Nephron (organoid): ENCODE measurements around the gene VANGL1.

Source experiments
- H3K27ac Mint-ChIP-seq, 3 experiments: 2 replicates each; pipeline ENCODE4 v1.8.0; 2020; ENCODE audit warnings: mixed read lengths in 3 of 3, mild to moderate bottlenecking in 2 of 3, moderate library complexity in 1 of 3
- H3K27me3 Mint-ChIP-seq: 2 replicates; pipeline ENCODE4 v1.8.0; 2021; ENCODE audit warnings: low read depth, mild to moderate bottlenecking, moderate library complexity, mixed read lengths
- H3K36me3 Mint-ChIP-seq: 2 replicates; pipeline ENCODE4 v1.8.0; 2020; ENCODE audit warnings: low read depth, mixed read lengths
- H3K4me1 Mint-ChIP-seq: 2 replicates; pipeline ENCODE4 v1.8.0; 2020; ENCODE audit warnings: mixed read lengths
- H3K4me3 Mint-ChIP-seq, 3 experiments: 2 replicates each; pipeline ENCODE4 v1.8.0; 2020; ENCODE audit warnings: mild to moderate bottlenecking in 3 of 3, mixed read lengths in 3 of 3, moderate library complexity in 2 of 3
- H3K9me3 Mint-ChIP-seq: 2 replicates; pipeline ENCODE4 v1.8.0; 2020; ENCODE audit warnings: mixed read lengths
- TF ChIP-seq, protein P1 (sequence below), 3 experiments: fragments of 200-600 bp; sonication (generic); IDR thresholded peaks; one replicate each; pipeline ENCODE4 v1.5.0; 2021; ENCODE audit warnings: antibody characterized with exemption in 3 of 3; ENCODE audit not compliant: unreplicated experiment in 3 of 3

VANGL1 gene

DNA sequence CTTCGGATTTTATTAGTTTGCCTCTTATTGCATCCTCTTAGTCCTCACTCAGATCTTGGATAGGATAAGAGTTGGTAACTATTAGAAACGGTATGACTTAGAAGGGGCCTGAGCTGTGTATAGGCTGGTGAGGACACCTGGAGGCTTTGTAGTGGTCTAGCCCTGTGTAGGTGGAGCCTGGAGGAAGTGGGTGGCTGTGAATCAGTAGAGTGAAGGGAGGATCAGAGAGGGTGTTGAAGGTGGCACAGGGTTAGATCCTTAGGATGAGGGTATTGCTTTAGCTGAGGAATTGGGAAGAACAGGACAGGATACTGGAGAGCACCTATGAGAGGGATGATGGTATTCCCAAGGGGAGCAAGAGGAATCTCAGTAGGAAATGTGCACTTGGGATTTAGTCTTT lies 5.7 kb downstream of the VANGL1 start:
- TF ChIP-seq, protein P1, sequence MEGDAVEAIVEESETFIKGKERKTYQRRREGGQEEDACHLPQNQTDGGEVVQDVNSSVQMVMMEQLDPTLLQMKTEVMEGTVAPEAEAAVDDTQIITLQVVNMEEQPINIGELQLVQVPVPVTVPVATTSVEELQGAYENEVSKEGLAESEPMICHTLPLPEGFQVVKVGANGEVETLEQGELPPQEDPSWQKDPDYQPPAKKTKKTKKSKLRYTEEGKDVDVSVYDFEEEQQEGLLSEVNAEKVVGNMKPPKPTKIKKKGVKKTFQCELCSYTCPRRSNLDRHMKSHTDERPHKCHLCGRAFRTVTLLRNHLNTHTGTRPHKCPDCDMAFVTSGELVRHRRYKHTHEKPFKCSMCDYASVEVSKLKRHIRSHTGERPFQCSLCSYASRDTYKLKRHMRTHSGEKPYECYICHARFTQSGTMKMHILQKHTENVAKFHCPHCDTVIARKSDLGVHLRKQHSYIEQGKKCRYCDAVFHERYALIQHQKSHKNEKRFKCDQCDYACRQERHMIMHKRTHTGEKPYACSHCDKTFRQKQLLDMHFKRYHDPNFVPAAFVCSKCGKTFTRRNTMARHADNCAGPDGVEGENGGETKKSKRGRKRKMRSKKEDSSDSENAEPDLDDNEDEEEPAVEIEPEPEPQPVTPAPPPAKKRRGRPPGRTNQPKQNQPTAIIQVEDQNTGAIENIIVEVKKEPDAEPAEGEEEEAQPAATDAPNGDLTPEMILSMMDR (IDR thresholded peaks at IDR 0.05; ENCODE audit: unreplicated experiment in 3 of 3): no peak
- no peaks in the 10 kb centered on the region for H3K9me3 Mint-ChIP-seq
- no peak overlapping the region for H3K27ac Mint-ChIP-seq
- no peaks in the 10 kb centered on the region for H3K27me3 Mint-ChIP-seq
- peaks cover 20% of the 10 kb centered on the region for H3K4me1 Mint-ChIP-seq
- peaks cover 7% of the 10 kb centered on the region for H3K36me3 Mint-ChIP-seq
- no peak overlapping the region for H3K4me3 Mint-ChIP-seq

DNA sequence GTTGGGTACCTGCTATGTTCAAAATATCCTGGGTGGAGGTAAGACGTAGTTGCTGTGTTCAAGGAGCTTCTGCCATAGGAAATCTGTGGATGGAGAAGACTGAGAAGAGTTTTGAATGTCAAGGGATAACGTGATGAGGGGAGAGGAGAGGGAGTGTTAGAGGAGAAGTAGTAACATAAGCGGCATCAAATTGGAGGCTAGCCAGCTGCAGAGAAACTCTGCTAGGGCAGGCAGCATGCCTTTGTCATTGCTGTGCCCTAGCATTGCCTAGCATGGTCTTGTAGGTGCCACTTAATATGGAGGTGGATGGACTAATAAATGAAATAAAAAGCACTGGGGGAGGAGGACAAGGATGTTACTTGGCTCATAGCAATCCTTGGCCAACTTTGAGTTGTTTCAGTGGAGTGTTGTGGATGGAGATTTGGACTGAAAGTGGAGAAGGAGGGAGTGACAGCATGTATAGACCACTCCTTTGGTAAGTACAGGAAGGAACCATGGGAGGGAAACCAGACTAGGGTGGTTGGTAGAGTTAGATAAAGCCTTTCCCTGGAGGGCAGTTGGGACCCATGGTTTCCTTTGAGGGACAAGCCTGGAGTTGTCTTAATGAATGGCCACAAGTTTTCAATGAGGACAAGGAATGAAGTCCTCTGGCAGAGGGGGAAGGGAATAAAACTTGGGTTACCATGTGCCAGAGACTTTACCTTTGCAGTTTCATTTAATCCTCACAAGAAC lies 6.3 kb downstream of the VANGL1 start:
- Mint-ChIP-seq H3K9me3 (no peaks in the 10 kb centered on the region), H3K4me3 (no peak overlapping the region)

DNA sequence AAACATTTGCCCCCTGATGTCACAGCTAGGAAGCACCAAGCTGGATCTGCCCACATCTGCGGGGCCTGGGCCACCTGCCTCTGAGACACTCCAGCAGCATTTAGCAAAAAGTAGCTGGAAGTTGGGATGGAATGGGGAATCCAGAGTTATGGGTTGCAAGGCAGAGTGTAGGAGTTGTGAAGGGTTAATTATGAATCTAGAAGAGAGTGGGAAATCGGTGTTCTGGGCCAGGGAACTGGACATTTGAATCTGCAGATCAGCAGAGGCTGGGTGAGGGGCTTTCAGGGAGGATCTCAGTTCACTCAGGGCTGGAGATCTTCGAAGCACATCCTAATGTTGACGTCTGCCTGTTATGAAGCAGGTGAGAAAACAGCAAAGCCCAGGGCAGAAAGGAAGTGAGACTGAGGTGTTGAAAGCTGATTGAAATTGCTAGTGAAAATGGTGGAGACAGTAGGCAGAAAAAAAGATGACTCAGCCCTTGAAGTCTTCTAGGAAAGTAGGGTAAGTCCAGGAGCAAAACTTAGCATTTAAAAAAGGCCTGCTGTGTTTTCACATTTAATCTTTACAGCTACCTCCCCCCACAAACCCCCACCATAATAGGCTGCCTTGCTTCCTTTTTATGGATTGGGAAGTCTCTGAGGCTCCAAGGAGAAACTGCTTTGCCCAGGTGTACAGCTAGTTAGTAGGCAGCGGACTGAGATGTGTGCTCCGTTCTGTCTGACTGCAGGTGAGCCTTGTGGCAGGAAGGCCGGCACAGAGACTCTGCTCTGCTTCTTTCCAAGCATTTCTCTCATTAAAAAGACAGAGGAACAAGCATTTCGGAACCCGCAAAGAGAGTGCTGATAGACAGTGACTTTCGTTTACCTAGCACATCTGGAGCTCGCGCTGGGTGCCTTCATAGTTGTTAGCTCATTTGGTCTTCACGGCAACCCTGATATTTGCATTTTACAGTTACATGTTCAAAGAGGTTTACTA lies 7.2 kb downstream of the VANGL1 start:
- Mint-ChIP-seq H3K9me3 (no peaks in the 10 kb centered on the region), H3K36me3 (peaks cover 12% of the 10 kb centered on the region), H3K27me3 (no peaks in the 10 kb centered on the region), H3K27ac (peak overlapping the region; percentile 78 to 90 (median 83)), H3K4me1 (peaks cover 18% of the 10 kb centered on the region), H3K4me3 (no peak overlapping the region)
- TF ChIP-seq, protein P1 (IDR thresholded peaks at IDR 0.05; ENCODE audit: unreplicated experiment in 3 of 3): no peak

More for the DNA sequence above, 6.3 kb downstream of the VANGL1 start:
- TF ChIP-seq, protein P1 (IDR thresholded peaks at IDR 0.05; ENCODE audit: unreplicated experiment in 3 of 3): no peak
- Mint-ChIP-seq H3K36me3 (peaks cover 9% of the 10 kb centered on the region), H3K27ac (no peak overlapping the region), H3K27me3 (no peaks in the 10 kb centered on the region), H3K4me1 (peaks cover 15% of the 10 kb centered on the region)

DNA sequence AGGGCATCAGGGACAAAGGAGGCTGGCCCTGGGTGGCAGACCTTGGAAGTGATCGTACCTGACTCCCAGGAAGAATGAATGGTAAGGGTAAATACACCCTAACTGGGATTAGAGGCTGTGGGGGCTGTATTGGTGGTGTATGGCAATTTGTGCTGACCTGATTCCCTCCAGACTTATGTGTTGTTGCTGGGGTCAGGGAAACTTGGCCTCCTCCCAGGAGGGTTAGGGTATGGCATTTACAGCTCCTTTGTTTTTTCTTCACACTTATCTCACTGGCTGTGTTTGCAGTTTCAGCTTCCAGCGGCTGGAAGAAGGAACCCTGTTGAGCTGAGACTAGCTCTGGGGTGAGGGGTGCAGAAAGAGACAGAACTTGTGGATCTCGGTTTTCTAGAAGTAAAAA lies 8.2 kb downstream of the VANGL1 start:
- Mint-ChIP-seq H3K27ac (peak overlapping the region; percentile 78 to 90 (median 83)), H3K36me3 (peaks cover 14% of the 10 kb centered on the region), H3K4me1 (peaks cover 28% of the 10 kb centered on the region), H3K9me3 (no peaks in the 10 kb centered on the region), H3K27me3 (no peaks in the 10 kb centered on the region), H3K4me3 (peak overlapping the region in 2 of 3 experiments; percentile 3 to 46)
- TF ChIP-seq, protein P1 (IDR thresholded peaks at IDR 0.05; ENCODE audit: unreplicated experiment in 3 of 3): no peak

DNA sequence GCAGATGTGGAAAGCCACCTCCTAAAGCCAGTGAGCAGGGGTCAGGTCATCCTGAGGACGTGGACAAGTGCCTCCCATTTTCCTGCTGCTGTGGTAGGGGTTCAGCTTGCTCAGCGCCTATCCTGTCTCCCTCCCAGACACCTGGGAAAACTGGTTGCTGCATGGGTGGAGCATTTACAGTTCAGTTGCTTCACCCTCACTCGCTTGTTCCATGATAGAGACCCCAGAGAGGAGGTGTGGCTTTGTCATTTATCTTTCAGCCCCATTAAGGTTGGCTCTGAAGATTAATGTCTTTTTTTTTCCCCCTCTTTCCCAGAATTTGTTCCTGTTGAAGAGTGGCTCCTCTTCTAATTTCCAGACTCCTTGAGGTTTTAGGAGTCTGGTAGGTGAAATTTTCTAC lies 9.2 kb downstream of the VANGL1 start:
- TF ChIP-seq, protein P1 (IDR thresholded peaks at IDR 0.05; ENCODE audit: unreplicated experiment in 3 of 3): no peak
- H3K4me3 Mint-ChIP-seq: no peak overlapping the region
- H3K9me3 Mint-ChIP-seq: no peaks in the 10 kb centered on the region
- peaks cover 18% of the 10 kb centered on the region for H3K36me3 Mint-ChIP-seq
- no peak overlapping the region for H3K27ac Mint-ChIP-seq
- peaks cover 35% of the 10 kb centered on the region for H3K4me1 Mint-ChIP-seq
- no peaks in the 10 kb centered on the region for H3K27me3 Mint-ChIP-seq
